ENCODE data around the gene ABCF2.

ABCF2 gene

DNA sequence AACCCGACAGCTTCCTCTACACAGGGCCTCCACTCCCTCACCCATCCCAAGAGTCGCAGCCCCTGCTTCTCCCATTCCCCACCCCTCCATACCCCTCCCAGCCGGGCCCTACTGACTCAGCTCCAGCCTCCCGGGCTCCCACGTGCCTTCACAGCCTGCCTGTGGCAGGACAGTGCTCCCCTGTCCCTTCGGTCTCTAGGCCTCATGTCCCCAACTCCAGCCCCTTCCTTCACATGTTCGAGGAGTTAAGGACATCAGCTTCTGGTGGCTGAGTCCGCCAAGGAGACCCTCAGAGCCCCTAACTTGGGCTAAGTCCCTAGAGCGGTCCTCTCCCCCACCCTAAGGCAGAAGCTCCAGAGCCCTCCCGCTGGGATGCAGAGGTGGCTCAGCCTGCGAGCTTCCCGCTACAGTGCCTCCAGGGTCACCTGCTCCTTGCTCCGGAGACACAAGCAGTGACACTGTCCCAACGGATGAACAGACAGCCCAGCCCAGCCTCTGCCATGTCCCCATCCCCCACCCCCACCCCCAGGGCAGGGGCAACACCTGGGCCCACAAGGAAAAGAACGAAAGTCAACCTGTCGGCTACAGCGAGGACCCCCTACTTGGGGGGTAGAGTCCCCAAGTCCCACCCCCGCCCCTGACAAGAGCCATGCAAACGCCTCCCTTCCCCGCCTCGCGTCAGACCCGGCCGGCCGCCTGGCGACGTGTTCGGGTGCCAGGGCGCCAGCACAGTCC lies 20.8 kb upstream of the ABCF2 start:
- DNase-seq (ENCODE audit: low spot score) (no peak), ATAC-seq (ENCODE audit: low read depth) (no peak)
- Histone ChIP-seq H3K36me3 (ENCODE audit: low read depth) (no peaks in the 10 kb centered on the region), H3K27me3 (ENCODE audit: insufficient read depth, poor library complexity, severe bottlenecking) (peaks cover 9% of the 10 kb centered on the region), H3K4me3 (ENCODE audit: severe bottlenecking) (peak overlapping the region; percentile 36), H3K27ac (ENCODE audit: poor library complexity, severe bottlenecking) (no peak overlapping the region), H3K4me1 (ENCODE audit: insufficient read depth, poor library complexity, severe bottlenecking) (no peaks in the 10 kb centered on the region), H3K9me3 (ENCODE audit: severe bottlenecking) (no peaks in the 10 kb centered on the region)
- TF ChIP-seq, protein P1, sequence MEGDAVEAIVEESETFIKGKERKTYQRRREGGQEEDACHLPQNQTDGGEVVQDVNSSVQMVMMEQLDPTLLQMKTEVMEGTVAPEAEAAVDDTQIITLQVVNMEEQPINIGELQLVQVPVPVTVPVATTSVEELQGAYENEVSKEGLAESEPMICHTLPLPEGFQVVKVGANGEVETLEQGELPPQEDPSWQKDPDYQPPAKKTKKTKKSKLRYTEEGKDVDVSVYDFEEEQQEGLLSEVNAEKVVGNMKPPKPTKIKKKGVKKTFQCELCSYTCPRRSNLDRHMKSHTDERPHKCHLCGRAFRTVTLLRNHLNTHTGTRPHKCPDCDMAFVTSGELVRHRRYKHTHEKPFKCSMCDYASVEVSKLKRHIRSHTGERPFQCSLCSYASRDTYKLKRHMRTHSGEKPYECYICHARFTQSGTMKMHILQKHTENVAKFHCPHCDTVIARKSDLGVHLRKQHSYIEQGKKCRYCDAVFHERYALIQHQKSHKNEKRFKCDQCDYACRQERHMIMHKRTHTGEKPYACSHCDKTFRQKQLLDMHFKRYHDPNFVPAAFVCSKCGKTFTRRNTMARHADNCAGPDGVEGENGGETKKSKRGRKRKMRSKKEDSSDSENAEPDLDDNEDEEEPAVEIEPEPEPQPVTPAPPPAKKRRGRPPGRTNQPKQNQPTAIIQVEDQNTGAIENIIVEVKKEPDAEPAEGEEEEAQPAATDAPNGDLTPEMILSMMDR (IDR thresholded peaks at IDR 0.05; ENCODE audit: poor library complexity, severe bottlenecking): no peak

DNA sequence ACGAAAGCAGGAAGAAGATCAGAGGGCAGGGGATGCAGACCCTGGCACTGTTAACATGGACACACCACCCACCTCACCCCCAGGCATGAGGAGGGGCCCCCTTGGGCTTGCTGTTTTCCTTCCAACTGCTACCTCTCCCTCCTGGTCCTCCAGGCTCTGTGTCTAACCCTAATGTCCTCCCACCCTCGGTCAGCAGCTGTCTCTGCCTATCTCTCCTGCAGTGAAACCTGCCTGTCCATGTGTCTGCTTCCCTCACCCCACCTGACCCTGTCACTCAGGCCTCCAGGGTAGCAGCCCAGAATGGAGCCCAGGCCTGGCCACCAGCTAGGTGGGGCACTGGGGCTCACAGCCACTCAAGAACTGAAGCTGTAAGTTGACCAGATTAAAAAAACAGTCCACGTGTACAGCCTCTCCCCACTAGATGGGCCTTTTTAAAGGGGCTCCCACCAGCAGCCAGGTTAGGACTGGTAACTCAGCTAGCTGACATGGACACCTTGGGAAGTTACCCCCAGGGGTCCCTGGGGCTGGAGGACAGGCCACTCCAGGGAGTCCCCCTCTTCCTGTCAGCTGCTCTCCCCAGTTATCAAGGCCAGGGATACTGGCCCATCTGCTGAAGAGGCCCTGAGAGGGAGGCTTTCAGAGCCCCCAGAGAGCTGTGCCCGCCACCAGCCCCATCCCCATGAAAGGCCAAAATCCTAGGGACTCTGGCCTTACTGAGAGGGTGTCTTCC lies 20.0 kb upstream of the ABCF2 start:
- TF ChIP-seq, protein P1 (IDR thresholded peaks at IDR 0.05; ENCODE audit: poor library complexity, severe bottlenecking): no peak
- Histone ChIP-seq H3K36me3 (ENCODE audit: low read depth) (no peaks in the 10 kb centered on the region), H3K4me1 (ENCODE audit: insufficient read depth, poor library complexity, severe bottlenecking) (no peaks in the 10 kb centered on the region), H3K4me3 (ENCODE audit: severe bottlenecking) (no peak overlapping the region), H3K27ac (ENCODE audit: poor library complexity, severe bottlenecking) (no peak overlapping the region), H3K9me3 (ENCODE audit: severe bottlenecking) (no peaks in the 10 kb centered on the region), H3K27me3 (ENCODE audit: insufficient read depth, poor library complexity, severe bottlenecking) (peaks cover 9% of the 10 kb centered on the region)
- DNase-seq (ENCODE audit: low spot score) (no peak), ATAC-seq (ENCODE audit: low read depth) (no peak)

DNA sequence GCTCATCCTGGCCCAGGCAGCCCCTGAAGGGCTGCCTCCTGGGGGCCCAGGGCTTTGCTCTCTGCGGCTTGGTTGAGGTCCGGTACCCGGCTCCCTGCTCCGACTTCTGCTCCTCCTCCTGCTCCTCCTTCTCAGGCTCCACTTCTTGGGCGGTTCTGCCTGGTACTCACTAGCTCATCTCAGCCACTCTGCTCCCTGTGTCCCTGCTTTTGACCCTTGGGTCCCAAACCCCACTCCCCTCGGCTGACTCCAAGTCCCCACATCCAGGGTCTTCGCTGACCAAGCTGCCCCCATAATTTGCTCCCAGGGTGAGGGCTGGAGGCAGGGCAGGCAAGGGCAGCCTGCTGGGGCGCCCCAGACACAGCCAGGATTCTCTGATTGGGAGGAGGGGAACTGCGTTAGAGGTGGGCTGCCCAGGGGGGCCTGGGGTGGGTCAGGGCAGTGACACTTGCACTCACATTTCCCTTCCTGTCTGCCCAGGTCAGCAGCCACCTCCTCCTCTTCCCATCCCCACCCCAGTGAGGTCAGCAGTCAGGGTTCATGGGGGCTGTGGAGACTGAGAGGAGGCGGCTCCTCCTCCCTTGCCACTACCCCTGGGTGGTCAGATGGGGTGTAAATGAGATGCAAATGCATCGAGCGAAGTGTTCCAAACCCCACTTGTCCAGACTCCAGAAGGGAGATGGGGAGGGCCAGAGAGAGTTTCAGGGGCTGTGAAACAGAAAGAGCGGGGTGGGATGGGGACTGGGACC lies 19.3 kb upstream of the ABCF2 start:
- no peak for ATAC-seq (ENCODE audit: low read depth)
- H3K36me3 ChIP-seq (ENCODE audit: low read depth): no peaks in the 10 kb centered on the region
- no peak overlapping the region for H3K4me3 ChIP-seq (ENCODE audit: severe bottlenecking)
- no peak overlapping the region for H3K27ac ChIP-seq (ENCODE audit: poor library complexity, severe bottlenecking)
- no peaks in the 10 kb centered on the region for H3K4me1 ChIP-seq (ENCODE audit: insufficient read depth, poor library complexity, severe bottlenecking)
- peaks cover 9% of the 10 kb centered on the region for H3K27me3 ChIP-seq (ENCODE audit: insufficient read depth, poor library complexity, severe bottlenecking)
- TF ChIP-seq, protein P1 (IDR thresholded peaks at IDR 0.05; ENCODE audit: poor library complexity, severe bottlenecking): no peak
- peak; percentile 31 for DNase-seq (ENCODE audit: low spot score)
- H3K9me3 ChIP-seq (ENCODE audit: severe bottlenecking): no peaks in the 10 kb centered on the region

DNA sequence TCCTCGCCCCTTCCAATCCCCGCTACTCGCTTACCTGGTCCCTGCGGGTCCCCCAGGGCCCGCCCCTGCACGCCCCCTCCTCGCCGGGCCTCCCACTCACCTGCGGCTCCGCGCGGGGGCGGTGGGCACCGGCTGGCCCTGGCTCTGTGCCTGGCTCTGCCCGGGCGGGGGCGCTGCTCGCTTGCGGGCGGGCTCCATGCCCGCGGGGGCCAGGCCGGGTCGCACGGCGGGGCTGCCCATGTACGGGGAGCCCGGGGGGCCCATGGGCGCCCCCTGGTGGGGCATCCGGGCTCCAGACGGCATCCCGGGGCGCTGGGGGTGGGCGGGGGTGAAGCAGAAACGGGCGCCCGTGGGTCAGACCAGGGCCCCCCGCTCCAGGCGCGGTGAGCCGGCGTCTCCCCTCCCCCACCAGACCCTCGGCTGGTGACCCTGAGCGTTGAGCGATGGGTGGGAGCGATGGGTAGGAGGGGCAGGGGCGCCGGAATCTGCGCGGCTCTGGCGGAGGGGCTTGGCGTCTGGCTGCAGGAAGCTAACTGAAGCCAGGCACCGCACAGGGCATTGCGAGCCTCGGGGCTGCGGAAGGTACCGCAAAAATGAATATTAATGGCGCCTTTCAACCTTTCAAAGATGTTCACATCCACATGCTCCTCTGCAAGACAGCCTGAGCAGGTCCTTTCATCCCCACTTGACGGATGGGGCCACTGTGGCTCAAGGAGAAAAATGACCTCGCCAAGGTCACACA lies 18.5 kb upstream of the ABCF2 start:
- Histone ChIP-seq H3K9me3 (ENCODE audit: severe bottlenecking) (no peaks in the 10 kb centered on the region), H3K36me3 (ENCODE audit: low read depth) (no peaks in the 10 kb centered on the region), H3K4me1 (ENCODE audit: insufficient read depth, poor library complexity, severe bottlenecking) (no peaks in the 10 kb centered on the region), H3K27me3 (ENCODE audit: insufficient read depth, poor library complexity, severe bottlenecking) (peaks cover 9% of the 10 kb centered on the region), H3K27ac (ENCODE audit: poor library complexity, severe bottlenecking) (no peak overlapping the region), H3K4me3 (ENCODE audit: severe bottlenecking) (no peak overlapping the region)
- DNase-seq (ENCODE audit: low spot score): peak; percentile 47
- no peak for ATAC-seq (ENCODE audit: low read depth)
- TF ChIP-seq, protein P1 (IDR thresholded peaks at IDR 0.05; ENCODE audit: poor library complexity, severe bottlenecking): peak; percentile 49
